WTC11 (cell line): ENCODE results near the gene NDST3. TPM values are rescaled to one million over a fixed set of nuclear protein-coding genes. Genes with fewer than 3 reads are reported as not detected.

Source experiments
- ARID4B ChIP-seq: sonication (generic); formaldehyde crosslinking; IDR thresholded peaks from 2 replicates; pipeline ENCODE4 v1.8.0; 2023; ENCODE audit warnings: missing genetic modification reagents, mild to moderate bottlenecking, borderline replicate concordance
- ATF6 ChIP-seq: sonication (generic); formaldehyde crosslinking; IDR thresholded peaks from 2 replicates; pipeline ENCODE4 v1.8.1; 2023; ENCODE audit warnings: mild to moderate bottlenecking, missing genetic modification reagents
- CDX4 ChIP-seq: fragments of 250-450 bp; sonication (Bioruptor Pico); IDR thresholded peaks from 2 replicates; pipeline ENCODE4 v1.9.0; 2021; ENCODE audit warnings: moderate library complexity, mild to moderate bottlenecking, inconsistent platforms, borderline replicate concordance
- CREB1 ChIP-seq: sonication (generic); formaldehyde crosslinking; IDR thresholded peaks from 2 replicates; pipeline ENCODE4 v1.8.0; 2023; ENCODE audit warnings: mild to moderate bottlenecking, missing genetic modification reagents
- CTCF ChIP-seq: fragments of 200-600 bp; IDR thresholded peaks from 2 replicates; pipeline ENCODE4 v1.8.0; 2022; ENCODE audit warnings: antibody characterized with exemption
- E2F5 ChIP-seq: sonication (generic); formaldehyde crosslinking; IDR thresholded peaks from 2 replicates; pipeline ENCODE4 v1.8.1; 2022; ENCODE audit warnings: mild to moderate bottlenecking, moderate library complexity, missing genetic modification reagents
- ETV6 ChIP-seq: sonication (generic); formaldehyde crosslinking; IDR thresholded peaks from 2 replicates; pipeline ENCODE4 v1.8.1; 2022; ENCODE audit warnings: mild to moderate bottlenecking, missing genetic modification reagents
- IRF2 ChIP-seq: sonication (generic); formaldehyde crosslinking; IDR thresholded peaks from 2 replicates; pipeline ENCODE4 v1.8.0; 2022; ENCODE audit warnings: low read depth, missing genetic modification reagents, borderline replicate concordance
- JAZF1 ChIP-seq: fragments of 250-450 bp; sonication (Bioruptor Pico); IDR thresholded peaks from 2 replicates; pipeline ENCODE4 v1.9.0; 2021; ENCODE audit warnings: moderate library complexity, mild to moderate bottlenecking, inconsistent platforms
- JUN ChIP-seq: sonication (generic); formaldehyde crosslinking; IDR thresholded peaks from 2 replicates; pipeline ENCODE4 v1.8.0; 2023; ENCODE audit warnings: mild to moderate bottlenecking, missing genetic modification reagents
- KAT7 ChIP-seq: sonication (generic); formaldehyde crosslinking; IDR thresholded peaks from 2 replicates; pipeline ENCODE4 v1.8.1; 2023; ENCODE audit warnings: missing genetic modification reagents, mild to moderate bottlenecking, borderline replicate concordance
- MAX ChIP-seq: sonication (generic); formaldehyde crosslinking; IDR thresholded peaks from 2 replicates; pipeline ENCODE4 v1.8.0; 2022; ENCODE audit warnings: mild to moderate bottlenecking, missing genetic modification reagents
- MLX ChIP-seq: sonication (generic); formaldehyde crosslinking; IDR thresholded peaks from 2 replicates; pipeline ENCODE4 v1.8.1; 2023; ENCODE audit warnings: mild to moderate bottlenecking, missing genetic modification reagents, moderate library complexity
- PRDM15 ChIP-seq: sonication (generic); formaldehyde crosslinking; IDR thresholded peaks from 2 replicates; pipeline ENCODE4 v1.8.0; 2022; ENCODE audit warnings: missing genetic modification reagents
- SMAD3 ChIP-seq: sonication (generic); formaldehyde crosslinking; IDR thresholded peaks from 2 replicates; pipeline ENCODE4 v1.8.0; 2022; ENCODE audit warnings: missing genetic modification reagents, mild to moderate bottlenecking, borderline replicate concordance
- ZNF281 ChIP-seq: sonication (generic); formaldehyde crosslinking; IDR thresholded peaks from 2 replicates; pipeline ENCODE4 v1.8.0; 2023; ENCODE audit warnings: mild to moderate bottlenecking, missing genetic modification reagents
- ZSCAN18 ChIP-seq: fragments of 250-450 bp; sonication (Bioruptor Pico); IDR thresholded peaks from 2 replicates; pipeline ENCODE4 v2.1.2; 2022; ENCODE audit warnings: mild to moderate bottlenecking, moderate library complexity
- total RNA-seq: library from RNA; stranded (reverse); gene quantifications from 3 replicates; pipeline ENCODE4 v1.2.3, GENCODE V29; 2021

Gene NDST3
- total RNA-seq, 1 experiment from 2014 or later = 0.37 TPM

- no peak for TF ChIP-seq ZNF281 (CRISPR knock-in tag)
- TF ChIP-seq SMAD3 (CRISPR knock-in tag) = no peak
- no peak for TF ChIP-seq ETV6 (CRISPR knock-in tag)
- TF ChIP-seq JUN = no peak
- no peak for TF ChIP-seq PRDM15 (CRISPR knock-in tag)
- peak; percentile 47; the same call in 1 of the 2 replicates for TF ChIP-seq E2F5 (CRISPR knock-in tag)
- TF ChIP-seq MAX = 0 out of 2 replicates have a peak, but pooled peaks have one; percentile 41
- TF ChIP-seq JAZF1 (CRISPR knock-in tag) = no peak
- 0 out of 2 replicates have a peak, but pooled peaks have one; percentile 50 for TF ChIP-seq ARID4B (CRISPR knock-in tag)
- TF ChIP-seq CTCF = no peak
- no peak for TF ChIP-seq ZSCAN18 (CRISPR knock-in tag)
- TF ChIP-seq IRF2 (CRISPR knock-in tag) = no peak
- no peak for TF ChIP-seq CDX4 (CRISPR knock-in tag)
- no peak for TF ChIP-seq MLX
- no peak for TF ChIP-seq ATF6
- no peak for TF ChIP-seq CREB1 (CRISPR knock-in tag)
- TF ChIP-seq KAT7 (CRISPR knock-in tag) = peak; percentile 45; the same call in 1 of the 2 replicates
Measured at GRCh38 chr4:118033148-118034052, 886 bp upstream of the NDST3 start (continued).
